ENCODE results near the gene LPAR2. TPM values are rescaled to one million over a fixed set of nuclear protein-coding genes. Genes with fewer than 3 reads are reported as not detected.
"Not testable (repeated sequence)": the region's sequence is repeated elsewhere in the genome, so short reads cannot be mapped to it uniquely, and the experiment has no call there.

Gene LPAR2
- total RNA-seq (2014; rRNA removed; shearing (Covaris generic)): 1.5 and 2.5 TPM in 2 replicates
- polyA plus RNA-seq (2014; cell fraction: nucleus; rRNA removed): 11.2 and 11.7 TPM in 2 replicates

GRCh38 chr19:19627621-19628500, at the start of gene LPAR2:
TSS of gene LPAR2 (minus strand) at chr19:19628220. CDS start at chr19:19627275, 945 bp downstream.
- no peak for DNase-seq (ENCODE audit: extremely low read depth, low read depth)

DNA sequence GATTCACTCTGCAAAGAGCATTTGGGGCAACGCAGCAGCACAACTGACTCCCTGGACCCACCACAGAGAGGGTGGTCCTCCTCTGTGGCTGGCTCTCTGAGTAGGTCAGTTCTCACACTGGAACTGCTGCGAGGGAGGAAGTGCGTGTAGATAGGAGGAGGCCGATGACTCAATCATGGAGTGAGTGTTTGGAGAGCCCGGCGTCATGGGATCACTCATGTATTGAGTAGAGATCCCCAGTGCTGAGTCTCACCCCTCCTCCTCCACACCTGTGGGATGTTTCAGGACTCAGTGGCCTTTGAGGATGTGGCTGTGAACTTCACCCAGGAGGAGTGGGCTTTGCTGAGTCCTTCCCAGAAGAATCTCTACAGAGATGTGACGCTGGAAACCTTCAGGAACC, 49.6 kb upstream of the LPAR2 start:
- DNase-seq (ENCODE audit: extremely low read depth, low read depth): no peak

GRCh38 chr19:19674315-19674714, 46.3 kb upstream of the LPAR2 start:
- DNase-seq (ENCODE audit: extremely low read depth, low read depth): no peak

- no peak for DNase-seq (ENCODE audit: extremely low read depth, low read depth)
Observed at GRCh38 chr19:19672816-19673215, 44.8 kb upstream of the LPAR2 start.

DNA sequence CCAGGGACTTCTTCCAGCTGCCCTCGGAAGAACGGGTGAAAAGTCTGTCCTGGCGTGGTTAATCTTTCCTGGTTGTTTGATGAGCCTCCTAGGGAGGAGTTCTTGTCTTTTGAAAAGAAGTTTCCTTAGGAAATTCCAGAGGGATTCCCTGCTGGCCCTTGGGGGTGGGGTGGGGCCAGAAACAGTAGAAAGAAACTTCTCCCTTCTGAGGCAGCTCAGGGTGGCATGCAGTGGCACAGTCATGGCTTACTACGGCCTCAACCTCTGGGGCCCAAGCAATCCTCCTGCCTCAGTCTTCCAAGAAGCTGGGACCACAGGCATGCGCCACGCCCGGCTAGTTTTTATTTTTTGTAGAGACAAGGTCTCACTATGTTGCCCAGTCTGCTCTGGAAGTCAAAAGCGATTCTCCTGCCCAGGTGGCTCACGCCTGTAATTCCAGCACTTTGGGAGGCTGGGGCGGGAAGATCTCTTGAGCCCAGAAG, 42.1 kb upstream of the LPAR2 start:
- DNase-seq (ENCODE audit: extremely low read depth, low read depth): no peak

GRCh38 chr19:19668230-19669012, 40.4 kb upstream of the LPAR2 start, which contains the start of gene ZNF101:
TSS of gene ZNF101 (plus strand) at chr19:19668839. CDS start at chr19:19668964, 125 bp downstream.
- peak; percentile 78 for DNase-seq (ENCODE audit: extremely low read depth, low read depth)

DNA sequence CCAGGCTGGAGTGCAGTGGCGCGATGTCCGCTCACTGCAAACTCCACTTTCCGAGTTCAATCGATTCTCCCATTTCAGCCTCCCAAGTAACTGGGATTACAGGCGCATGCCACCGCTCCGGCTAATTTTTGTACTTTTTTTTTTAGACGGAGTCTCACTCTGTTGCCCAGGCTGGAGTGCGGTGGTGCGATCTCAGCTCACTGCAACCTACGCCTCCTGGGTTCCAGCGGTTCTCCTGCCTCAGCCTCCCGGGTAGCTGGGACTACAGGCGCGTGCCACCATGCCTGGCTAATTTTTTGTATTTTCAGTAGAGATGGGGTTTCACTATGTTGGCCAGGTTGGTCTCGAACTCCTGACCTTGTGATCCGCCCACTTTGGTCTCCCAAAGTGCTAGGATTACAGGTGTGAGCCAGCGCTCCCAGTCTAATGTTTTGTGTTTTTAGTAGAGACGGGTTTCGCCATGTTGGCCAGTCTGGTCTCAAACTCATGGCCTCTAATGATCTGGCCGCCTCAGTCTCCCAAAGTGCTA, 37.5 kb upstream of the LPAR2 start:
- not testable (repeated sequence) for DNase-seq (ENCODE audit: extremely low read depth, low read depth)

DNA sequence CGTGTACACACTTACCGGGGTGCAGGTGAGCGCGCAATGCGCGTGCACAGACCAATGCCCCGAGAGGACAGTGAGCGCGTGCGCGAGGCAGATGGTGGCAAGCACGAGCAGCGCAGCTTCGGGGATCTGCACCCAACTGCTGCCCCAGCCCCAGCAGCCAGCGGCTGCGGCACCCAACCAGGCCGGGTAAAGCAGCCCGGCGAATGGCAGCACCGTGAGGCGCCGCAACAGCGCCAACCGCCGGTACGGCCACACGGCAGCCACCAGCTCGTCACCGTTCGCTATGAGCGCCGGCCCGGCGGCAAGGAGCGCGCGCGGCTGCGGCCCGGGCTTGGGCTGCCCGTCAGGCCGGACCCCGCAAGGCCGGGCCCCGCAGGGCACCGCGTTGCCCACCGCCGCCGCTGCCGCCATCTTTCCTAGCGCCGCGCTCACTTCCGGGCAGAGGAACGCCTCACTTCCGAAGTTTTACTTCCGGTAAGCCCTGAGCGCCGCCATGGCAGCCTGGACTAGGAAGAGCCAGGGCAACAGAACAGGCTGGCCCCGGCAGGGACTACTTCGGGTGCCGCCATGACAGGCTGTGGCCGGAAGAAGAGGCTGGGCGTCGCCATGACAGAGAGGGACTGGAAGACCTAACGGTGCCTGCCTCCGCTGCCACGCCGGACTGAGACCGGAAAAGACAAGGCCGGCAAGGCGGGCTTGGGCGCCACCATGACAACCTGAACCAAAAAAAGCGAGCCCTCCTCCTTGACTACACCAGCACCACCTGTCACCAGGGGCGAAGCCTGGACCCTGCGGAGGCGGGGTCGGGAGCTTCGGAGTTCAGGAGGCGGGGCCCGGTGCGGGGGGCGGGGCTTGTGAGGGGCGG, 35.5 kb upstream of the LPAR2 start, which contains the start of gene ATP13A1:
Gene ATP13A1, minus strand, starts transcription at position 421 of the 865 bp plus-strand sequence. Its CDS starts 10 bp downstream, at position 411.
- peak; percentile 93 for DNase-seq (ENCODE audit: extremely low read depth, low read depth)

GRCh38 chr19:19662871-19663255, 34.8 kb upstream of the LPAR2 start:
- DNase-seq (ENCODE audit: extremely low read depth, low read depth): no peak

GRCh38 chr19:19662344-19662743, 34.3 kb upstream of the LPAR2 start:
- no peak for DNase-seq (ENCODE audit: extremely low read depth, low read depth)

DNA sequence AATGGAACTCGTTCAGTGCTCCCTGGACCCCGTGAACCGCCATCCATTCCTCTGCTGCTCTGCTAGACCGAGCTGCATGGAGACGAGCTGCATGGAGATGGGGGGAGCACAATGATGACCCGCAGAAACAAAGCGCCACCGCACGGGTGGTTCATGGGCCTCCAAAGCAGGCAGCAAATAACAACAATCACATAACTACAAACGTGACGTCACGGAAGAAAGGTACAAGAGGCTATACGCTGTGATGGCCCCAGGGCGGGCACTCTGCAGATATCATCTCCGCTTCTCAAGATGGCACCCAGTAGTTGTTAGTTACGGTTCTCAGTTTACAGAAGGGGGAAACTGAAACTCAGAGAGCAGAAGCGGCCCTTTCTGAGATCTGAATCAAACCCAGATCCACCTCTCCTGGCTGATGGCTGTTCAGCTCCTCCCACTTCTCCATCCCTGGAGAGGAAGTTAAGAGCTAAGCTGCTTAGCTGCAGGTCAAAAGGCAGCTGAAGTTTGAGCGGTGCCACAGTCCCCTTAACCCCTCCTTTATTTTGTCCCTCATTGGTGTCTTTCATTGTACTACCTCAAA, 33.7 kb upstream of the LPAR2 start:
- no peak for DNase-seq (ENCODE audit: extremely low read depth, low read depth)

- DNase-seq (ENCODE audit: extremely low read depth, low read depth): no peak
Observed at GRCh38 chr19:19661141-19661674, 33.2 kb upstream of the LPAR2 start.

- DNase-seq (ENCODE audit: extremely low read depth, low read depth): no peak
Observed at GRCh38 chr19:19659646-19660245, 31.7 kb upstream of the LPAR2 start.

DNA sequence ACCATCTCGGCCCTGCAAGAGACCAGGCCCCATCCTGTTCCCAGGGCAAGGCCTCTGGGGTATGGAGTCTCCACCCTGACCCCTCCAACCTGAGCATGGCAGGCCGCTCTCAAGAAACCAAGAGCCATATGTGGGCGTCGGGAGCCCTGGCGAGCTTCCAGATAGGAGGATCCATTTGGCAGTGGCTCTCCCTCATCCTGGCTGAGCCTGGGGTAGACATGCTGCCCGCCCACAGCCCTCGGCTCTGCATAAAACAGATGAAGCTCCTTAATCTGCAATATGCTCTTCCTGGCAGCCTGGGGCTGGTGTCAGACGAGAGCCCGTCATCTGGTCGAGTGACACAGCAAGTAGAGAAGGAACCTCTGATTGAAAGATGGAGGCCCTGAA, 29.4 kb upstream of the LPAR2 start:
- DNase-seq (ENCODE audit: extremely low read depth, low read depth): no peak

GRCh38 chr19:19656451-19657396, 28.7 kb upstream of the LPAR2 start:
- no peak for DNase-seq (ENCODE audit: extremely low read depth, low read depth)

DNA sequence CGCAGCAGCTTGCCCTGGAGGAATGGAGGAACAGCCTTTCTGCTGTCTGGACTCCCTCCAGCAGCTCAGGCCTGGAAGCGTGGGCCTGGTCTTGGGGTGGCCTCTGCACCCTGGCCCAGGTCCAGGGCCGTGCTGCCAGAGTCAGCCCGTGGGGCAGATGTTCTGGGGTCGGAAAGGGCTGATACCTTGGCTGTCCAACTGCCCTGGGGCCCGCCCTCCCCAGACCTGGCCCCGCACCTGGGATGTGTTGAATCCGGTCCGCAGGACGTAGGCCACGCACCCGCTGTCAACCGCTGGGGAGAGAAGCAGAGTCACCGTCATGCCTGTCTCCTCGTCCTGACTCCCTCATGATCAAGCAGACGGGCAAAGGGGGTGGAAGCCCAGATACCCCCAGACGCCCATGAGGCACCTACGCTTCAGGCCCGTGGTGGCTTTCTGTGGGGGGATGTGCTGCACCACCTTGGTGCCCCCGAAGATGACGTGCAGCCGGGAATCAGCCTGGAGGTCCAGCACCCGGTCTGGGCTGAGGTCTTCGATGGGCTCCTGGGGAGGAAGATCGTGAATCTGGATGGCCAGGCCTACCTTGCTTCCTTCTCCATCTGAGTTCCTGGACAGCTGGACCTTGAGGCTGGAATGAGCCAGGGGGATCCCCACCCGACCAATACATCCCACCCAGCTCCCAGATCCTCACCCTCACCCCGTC, 27.8 kb upstream of the LPAR2 start:
- no peak for DNase-seq (ENCODE audit: extremely low read depth, low read depth)

- no peak for DNase-seq (ENCODE audit: extremely low read depth, low read depth)
Observed at GRCh38 chr19:19655051-19655594, 27.1 kb upstream of the LPAR2 start.
